GM21576 (cell line): Measurements from ENCODE around the gene ENTREP3.

ENCODE experiments used
- ATAC-seq: cut with Tn5 transposase; IDR thresholded peaks from one replicate; pipeline ENCODE4 v1.9.1; 2021; ENCODE audit warnings: mild to moderate bottlenecking, moderate library complexity; ENCODE audit not compliant: unreplicated experiment

The ENTREP3 gene

DNA sequence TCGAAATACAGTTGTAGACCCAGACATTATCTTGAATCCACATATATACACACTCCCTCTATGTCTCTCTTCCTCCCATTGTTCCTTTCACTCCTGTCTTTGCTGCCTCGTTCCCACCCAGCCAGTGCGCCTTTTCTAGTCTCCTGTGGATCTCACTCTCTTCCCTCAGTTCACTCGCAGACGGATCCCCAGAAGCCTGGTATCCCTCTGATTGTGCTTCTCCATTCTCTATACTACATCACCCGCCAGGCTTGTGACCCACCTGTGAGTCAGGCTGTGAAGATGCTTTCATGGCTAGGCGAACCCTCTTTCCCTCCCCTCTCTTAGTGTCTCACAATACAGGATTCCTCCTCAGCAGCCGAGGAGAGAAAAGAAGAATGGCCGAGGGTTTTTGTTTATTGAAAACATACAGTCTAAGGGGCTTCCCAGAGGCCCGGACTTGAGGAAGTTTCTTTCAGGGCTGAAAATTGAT lies 23.4 kb upstream of the ENTREP3 start:
- no peak for ATAC-seq

DNA sequence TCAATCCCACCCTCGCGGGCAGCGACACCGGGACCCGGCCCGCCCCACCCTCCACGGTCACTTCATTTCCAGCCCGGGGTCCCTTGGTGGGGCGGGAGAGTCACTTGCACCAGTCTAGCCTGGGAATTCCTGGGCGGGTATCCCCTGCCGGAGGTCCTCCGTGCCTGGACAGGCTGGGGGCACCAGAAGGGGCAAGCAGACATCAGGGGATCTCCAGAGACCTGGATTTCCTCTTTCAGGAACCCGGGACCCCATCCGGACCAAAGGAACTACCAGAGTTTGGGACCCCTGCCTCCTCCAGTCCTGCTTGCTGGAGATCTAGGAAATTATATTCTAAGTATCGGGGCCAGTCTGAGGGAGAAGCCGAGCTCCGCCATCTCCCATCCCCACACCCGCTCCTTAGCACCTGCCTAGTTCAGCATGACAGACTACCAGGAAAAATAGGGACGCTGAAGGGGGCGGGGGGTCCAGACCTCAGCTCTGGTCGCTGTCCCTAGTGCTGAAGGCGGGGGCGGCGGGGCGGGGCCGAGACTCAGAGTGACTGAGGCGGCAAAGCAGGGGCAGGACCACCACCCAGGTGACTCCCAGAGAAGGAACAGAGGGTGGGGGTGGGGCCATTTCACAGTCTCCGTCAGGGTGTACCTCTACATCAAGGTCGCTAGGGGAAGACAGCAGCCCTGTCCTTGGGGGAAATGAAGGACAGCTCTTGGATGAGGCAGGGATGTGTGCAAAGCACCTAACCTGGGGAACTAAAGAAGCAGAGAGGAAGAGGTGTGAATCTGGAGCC lies 22.8 kb upstream of the ENTREP3 start:
- no peak for ATAC-seq

DNA sequence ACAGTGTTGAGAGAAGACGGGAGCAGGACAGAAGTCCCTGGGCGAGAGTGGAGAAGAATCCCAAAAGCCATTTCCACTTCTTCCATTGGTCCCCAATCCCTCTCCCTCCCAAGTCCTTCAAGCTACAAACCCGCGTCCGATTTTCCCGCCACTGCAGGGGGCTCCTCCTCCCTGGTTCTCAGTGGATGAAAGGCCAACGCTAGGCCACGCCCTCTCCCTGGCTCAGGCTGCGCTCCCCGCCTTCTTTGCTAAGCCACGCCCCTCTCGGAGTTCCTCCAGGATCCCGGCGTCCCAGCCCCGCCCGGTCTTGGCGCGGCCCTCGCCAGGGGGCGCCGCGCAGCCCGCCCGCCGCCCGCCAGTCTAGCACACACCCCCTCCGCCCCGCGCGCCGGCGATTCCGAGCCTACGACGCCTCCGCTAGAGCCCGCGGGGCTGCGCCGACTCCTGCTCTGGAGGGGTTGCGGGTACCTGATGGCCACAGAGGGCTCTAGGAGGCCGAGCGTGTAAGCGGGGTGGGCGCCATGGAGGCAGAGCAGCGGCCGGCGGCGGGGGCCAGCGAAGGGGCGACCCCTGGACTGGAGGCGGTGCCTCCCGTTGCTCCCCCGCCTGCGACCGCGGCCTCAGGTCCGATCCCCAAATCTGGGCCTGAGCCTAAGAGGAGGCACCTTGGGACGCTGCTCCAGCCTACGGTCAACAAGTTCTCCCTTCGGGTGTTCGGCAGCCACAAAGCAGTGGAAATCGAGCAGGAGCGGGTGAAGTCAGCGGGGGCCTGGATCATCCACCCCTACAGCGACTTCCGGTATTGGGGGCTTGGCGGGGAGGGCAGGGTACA lies 22.0 kb upstream of the ENTREP3 start, which contains the start of gene HCN3:
Gene HCN3 (plus strand): TSS at position 394 of the 832 bp plus-strand sequence. CDS start 128 bp downstream, at position 522.
- peak; percentile 60 for ATAC-seq

DNA sequence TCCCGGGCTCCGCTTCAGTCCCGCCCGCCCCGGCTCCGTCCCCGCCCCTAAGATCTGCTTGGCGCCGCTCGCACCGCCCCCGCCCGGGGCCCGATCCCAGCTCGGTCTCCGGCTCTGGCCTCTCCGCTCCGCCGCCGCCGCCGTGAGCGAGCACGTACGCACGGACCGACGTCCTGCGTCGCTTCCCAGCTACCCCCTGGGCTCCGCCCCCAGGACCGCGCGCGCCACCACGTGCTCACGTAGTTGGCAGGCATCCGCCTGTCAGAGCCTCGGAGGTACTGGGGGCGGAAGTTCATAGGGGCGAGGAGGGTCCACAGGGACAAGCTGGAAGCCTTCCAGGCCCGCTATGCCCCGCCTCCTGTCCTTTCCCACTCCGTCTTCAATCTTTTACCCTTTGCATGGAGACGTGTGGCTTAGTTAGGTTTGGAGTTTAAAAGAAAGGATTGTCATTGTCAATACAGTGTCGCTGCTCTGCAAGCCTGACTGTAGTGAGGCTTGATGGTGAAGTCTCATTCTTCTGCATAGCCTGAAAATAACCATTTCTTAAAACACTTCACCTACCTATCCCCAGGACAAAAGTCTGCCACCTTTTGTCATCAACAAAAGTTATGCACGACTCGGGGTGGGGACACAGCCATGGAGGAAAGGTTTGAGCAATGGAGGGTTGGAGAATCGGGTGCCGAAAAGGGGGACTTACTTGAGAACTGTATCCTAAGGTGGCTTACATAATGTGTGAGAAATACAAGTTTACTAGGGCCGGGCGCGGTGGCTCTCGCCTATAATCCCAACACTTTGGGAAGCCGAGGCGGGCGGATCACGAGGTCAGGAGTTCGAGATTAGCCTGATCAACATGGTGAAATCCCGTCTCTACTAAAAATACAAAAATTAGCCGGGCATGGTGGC lies 18.3 kb upstream of the ENTREP3 start, which contains the start of gene CLK2:
Gene CLK2 (minus strand): TSS at position 162 of the 903 bp plus-strand sequence. CDS start 2,527 bp downstream, outside the sequence.
- ATAC-seq = peak; percentile 69

DNA sequence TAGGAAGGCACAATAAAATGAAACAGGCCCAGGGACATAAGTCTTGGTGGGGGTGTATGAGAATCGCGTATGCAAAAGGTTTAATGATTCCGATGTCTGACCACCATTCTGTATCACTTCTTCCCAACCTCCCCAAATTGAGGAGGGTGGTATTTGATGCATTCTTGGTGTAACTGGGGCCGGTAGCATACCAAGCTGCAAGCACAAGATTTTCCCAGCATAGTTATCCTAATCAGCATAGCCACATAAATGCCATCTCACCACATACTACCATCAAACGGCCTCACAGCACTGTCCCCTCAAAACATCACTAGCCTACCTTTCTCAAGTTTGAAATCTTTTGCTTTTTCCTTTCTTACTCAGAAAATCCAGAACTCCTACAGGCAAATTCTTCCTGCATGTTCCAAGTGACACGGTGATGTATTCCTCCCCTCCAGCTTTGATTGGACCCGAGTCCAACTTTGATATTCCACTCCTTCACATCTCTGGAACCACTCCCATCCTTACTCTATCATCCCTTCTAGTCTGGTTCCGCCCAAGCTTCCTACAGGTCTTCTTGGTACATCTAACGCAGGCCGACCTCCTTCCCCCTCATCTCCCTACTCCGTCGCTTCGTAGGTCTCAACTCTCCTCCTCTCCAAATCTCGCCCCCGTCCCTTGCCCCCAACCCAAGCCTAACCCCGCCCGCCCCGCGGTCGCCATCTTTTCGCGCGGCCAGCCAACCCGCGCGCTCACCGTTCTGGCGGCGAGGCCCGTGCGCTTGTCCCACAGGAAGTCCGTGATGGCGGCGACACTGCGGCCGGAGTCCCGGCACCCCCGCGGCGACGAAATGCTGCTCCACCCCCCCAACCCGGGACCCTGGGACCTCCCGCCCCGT lies 17.4 kb upstream of the ENTREP3 start:
- ATAC-seq = peak; percentile 31

DNA sequence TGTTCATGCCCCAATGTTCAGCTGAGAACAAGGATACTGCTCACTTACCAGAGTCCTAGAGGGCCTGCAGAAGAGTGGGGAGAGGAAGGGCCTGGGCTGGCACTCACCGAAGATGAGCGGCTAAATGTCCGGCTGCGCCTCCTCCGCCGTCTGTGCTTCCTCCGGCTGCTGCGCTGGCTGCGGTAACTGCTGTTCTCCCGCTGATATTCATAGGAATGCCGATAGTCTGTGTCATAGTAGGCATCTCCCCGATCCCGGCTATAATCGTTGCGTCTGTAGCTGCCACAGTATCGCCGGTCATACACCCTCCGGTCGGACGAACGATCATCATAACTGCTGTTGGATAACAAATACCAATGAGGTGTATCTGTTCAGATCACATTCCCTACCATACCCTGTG lies 14.1 kb upstream of the ENTREP3 start:
- no peak for ATAC-seq

DNA sequence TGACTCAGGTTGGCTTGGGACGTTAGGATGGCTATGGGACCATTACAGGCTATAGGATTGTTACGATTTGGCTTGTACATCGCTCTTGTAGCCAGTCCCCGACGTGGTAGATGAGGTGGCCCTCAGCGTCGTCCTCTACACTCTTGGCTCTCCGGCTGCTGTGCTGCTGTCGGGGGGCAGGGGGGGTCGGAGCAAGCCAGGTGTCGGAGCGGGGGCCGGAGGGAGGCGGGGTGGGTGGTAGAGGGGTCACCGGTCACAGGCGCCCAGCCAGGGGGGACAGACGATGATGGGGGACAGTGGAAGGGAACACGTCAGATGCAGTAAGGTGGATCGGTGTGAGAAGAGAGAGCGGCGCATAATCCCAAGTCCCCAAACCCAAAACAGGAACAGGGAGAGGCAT lies 13.3 kb upstream of the ENTREP3 start:
- ATAC-seq = no peak

DNA sequence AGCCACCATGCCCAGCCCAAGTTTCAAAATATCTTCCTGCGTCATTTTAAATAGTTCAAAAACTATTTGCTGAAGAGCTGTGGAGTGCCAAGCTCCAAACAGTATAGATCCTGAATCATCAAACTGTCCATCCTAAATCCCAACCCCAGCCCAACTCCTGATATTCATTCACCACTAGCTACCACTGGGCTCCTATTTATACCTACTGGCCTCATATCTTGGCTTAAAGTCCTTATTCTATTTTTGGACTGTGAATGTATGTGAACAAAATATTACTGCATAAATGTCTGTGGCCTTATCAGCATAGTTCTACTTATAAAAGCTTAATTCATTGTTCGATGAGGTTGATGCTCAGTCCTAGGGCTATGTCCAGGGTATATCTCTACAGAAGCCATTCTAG lies 12.1 kb upstream of the ENTREP3 start:
- ATAC-seq = no peak

DNA sequence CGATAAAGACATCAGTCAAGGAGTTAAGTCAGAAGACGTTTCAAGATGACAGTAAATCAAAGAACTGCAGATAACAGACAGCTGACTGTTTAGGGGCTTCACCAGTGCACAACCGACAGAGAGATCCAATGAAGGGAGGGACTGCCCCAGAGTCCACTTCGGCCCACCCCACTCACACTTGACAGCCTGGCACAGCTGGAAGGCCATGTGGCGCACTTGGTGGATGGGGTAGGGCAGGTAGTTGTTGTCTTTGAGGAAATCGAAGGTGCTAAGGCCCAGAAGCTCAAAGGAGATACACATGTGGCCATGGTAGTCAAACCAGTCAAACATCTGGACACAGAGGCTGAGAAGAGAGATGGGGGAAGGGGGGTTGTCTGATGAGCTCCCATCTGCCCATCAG lies 11.3 kb upstream of the ENTREP3 start:
- no peak for ATAC-seq

DNA sequence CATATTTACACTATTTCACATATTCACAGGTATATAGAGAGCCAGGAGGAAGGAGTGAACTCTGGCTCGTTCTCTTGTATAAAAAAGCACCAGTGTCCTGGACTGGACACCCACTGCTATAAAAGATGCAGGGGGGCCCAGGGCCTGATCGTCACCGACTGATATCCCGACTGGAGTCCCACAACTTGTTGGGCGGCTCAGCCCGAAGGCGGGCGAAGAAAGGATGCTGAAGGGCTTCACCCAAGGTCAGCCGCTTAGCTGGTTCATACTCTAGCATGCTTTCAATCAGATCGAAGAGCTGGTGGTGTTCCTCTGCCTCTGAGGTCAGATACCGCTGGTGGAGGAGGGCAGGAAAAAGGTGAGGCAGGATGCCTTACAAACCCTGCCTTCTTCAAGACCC lies 7.8 kb upstream of the ENTREP3 start:
- no peak for ATAC-seq

DNA sequence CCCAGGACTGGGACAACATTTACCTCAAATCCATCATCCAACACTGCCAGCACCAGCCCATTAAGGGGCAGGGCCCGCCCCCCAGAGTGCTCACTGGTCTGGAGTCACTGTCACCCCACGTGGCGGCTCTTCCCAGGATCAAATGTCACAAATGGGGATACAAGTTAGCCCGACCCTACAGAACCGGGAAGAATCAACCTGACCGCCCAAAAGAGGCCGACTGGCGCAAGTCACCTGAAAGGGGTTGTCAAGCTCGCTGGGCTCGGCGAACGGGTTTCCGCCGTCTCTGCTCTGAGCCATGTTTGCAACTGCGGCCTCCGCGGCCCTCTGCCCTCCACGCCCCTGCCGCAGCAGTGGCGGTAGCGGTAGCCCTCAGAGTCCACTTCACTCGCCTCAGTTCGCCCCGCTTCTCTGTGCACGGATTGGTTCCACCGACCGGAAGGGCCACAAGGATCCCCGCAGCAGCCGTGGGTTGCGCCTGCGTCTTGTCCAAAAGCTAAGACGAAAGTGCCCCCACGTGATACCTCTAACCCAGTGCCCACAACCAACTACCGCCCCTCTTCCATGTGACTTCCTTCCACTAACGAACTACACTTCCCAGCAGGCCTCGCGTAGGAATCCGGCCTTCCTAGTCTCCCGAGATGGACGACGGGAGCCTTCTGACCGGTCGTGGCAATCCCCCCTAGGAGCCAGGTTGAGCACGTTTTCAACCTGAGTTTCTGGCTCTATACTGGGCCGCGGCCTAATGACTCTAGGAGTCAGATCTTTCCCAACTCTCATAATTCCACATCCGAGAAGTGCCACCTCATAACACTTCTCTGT lies 6.8 kb upstream of the ENTREP3 start, which contains the start of gene SCAMP3:
Gene SCAMP3 (minus strand): TSS at position 509 of the 822 bp plus-strand sequence. CDS start 209 bp downstream, at position 300.
- ATAC-seq = peak; percentile 79

DNA sequence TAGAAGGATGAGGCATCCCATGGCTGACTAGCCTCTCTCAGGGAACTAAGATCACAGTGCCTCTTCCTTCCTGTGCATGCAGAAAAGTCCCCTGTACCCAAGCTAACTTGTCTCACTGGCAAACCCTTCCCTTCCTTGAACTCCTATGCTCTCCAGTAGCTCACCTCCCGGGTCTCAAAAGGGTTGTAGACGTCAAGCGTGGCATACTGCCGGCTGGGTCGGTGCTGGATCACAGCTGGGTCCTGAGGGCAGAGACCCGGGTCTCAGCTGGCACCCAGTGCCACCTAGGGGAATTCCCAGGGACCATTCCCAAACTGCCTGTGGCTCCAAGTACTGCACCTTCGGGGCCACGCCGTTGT lies 6.2 kb upstream of the ENTREP3 start:
- no peak for ATAC-seq

DNA sequence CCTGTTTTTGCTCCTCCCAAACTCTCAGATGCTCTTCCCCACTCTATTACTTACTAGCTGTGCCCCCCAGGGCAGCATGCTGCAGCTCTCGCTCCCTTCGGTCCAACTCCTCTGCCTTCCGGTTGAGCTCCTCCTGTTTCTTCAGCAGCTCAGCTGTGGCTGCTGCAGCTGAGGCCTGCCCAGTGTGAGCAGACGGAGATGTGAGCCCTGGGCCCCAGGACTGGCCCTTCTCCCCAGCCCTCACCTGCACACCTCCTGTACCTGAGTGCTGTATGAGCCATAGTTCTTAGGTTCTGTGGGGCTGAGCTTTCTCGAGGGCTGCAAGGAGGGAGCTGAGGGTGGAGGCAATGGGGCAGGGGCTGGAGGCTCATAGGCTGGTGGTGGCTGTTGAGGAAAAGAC lies 5.0 kb upstream of the ENTREP3 start:
- ATAC-seq = no peak

DNA sequence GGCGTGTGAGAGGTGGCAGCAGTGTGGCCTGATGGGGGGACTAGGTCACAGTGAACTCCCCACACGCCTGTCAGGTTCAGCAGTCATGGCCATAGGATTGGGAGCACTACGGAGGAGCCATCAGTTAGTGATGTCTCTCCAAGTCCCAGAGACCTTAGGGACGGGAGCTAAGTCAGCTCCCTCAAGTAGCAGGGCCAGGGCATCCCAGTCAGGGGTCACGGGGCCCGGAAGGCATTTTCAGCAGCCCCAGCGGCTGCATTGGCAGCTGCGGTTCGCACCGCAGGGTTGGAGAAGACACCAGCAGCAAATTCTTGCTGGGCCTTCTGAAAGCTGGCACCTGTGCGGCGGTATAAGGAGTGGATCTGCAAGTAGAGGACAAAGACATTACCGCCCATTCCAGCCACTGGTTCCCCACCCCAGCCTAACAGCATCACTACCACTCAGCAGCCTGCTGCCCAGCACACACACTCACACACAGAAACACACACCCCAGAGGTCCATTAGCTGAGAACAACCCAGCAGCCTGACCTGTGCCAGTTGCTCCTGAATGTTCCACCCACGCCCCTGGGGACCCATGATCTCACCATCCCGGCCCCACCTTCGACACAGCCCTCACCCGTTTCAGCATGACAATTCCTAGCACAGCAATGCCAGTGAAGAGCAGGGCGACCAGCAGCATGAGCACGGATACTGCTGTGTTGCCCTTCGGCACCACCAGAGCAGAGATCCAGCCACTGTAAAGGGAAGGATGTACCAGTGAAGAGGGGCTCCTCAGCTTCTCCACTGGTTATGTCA lies 972 bp upstream of the ENTREP3 start:
- no peak for ATAC-seq

DNA sequence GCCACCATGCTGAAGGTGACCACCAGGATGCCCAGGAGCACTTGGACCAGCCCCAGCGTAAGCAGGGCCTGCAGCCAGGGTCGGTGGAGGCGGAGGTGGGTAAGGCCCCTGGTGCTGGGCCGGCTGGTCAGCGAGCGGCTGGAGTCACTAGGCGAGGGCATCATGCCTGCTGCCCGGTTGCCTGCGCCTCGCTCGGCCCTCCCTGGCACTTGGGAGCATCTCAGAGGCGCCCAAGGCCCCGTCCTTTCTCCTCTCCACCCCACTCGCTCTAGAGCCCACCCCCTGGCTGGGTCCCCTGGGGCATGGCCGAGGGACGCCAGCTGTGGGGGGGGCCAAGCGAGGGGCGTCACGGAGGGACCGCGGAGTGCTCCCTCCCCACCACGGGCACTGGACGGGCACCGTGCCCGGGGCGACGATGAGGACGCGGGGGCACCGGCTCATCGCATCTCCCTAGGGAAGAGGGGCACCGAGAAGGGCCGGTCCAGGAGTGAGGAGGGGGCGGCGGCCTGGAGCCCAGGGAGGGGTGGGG lies 505 bp downstream of the ENTREP3 start:
- no peak for ATAC-seq

DNA sequence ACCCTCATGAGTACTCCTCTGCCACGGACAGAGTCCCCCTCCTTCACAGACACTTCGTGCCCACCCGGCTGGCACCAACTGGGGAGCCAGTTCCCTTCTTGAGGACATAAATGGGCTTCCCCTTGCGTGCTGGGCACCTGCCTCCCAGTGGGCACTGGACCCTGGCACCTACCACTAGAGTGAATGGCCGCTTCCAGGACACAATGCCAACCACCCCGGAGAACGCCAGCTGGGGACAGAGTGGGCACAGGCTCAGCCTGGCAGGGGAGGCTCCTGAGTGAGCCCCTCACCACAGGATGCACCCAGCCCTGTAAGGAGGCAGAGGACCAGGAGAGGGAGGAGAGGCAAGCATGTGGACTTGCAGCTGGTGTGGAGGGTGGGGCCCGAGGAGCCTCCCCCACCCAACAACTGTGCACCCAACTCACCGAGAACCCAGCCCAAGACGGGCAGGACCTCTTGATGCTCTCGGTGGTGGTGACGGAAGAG lies 1.0 kb downstream of the ENTREP3 start:
- ATAC-seq = no peak

DNA sequence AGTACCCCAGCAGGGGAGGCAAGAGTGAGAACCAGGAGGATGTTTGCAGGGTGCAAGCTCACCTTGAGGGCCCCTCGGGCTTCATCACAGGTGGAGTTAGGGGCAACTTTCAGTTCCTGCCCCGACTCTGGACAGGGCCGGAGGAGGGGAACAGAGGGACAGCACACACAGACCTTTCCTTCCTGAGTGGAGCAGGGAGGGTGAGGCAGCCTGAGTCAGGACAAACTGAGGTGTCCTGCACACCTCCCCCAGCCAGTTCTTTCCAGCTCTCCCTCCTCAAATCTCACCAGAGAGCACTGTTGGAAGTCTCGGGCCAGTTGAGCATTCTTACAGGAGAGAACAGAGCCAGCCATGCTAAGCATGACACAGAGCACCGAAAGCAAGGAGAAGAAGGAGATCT lies 1.5 kb downstream of the ENTREP3 start:
- no peak for ATAC-seq

DNA sequence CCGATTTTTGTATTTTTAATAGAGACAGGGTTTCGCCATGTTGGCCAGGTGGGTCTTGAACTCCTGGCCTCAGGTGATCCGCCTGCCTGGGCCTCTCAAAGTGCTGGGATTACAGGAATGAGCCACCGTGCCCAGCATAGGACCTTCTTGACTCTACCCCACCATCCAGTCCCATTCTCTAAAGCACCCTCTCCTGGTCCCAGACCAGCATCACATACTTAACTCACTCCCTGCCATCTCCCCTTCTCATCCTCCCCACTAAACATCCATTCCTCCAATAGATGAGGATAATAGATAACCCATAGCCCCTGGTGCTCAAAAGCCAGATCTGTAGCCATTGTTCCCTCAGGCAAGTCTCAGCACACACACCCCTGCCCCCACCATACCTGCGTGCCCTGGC lies 2.1 kb downstream of the ENTREP3 start:
- ATAC-seq = no peak
